ENCODE data around the gene CBX5.

DNA sequence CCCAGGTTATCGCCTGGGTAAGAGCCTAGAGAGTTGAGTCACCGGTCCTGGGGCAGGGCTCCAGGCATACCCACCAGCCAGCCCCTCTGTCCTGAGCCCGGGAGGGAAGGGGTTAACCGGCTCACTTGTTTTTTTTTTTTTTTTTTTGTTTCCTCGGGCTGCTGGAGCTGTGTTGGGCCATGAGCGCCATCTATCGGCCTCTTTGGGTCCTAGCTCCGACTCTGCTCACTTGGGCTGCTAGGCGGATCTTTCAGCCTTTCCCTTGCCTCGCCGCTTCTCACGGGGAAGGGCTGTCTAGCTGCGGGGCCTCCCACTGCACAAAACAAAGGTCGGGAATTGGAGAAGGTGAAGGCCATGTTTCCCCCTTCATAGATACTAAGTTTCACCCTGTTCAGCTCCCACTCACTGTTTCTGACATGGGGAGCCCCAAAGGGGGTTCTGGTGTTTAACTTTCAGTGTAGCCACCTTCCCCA is 88.3 kb downstream of the CBX5 start:
- no peak for TF ChIP-seq ZNF41 (CRISPR knock-in tag; conservative IDR thresholded peaks at IDR 0.05)
- TF ChIP-seq, protein P1, sequence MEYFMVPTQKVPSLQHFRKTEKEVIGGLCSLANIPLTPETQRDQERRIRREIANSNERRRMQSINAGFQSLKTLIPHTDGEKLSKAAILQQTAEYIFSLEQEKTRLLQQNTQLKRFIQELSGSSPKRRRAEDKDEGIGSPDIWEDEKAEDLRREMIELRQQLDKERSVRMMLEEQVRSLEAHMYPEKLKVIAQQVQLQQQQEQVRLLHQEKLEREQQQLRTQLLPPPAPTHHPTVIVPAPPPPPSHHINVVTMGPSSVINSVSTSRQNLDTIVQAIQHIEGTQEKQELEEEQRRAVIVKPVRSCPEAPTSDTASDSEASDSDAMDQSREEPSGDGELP (CRISPR knock-in tag; IDR thresholded peaks at IDR 0.05; ENCODE audit: borderline replicate concordance), result 0 out of 2 replicates have a peak, but pooled peaks have one; percentile 11
- TF ChIP-seq KLF6 (CRISPR knock-in tag; IDR thresholded peaks at IDR 0.05; ENCODE audit: borderline replicate concordance), result no peak
- TF ChIP-seq, protein P2, sequence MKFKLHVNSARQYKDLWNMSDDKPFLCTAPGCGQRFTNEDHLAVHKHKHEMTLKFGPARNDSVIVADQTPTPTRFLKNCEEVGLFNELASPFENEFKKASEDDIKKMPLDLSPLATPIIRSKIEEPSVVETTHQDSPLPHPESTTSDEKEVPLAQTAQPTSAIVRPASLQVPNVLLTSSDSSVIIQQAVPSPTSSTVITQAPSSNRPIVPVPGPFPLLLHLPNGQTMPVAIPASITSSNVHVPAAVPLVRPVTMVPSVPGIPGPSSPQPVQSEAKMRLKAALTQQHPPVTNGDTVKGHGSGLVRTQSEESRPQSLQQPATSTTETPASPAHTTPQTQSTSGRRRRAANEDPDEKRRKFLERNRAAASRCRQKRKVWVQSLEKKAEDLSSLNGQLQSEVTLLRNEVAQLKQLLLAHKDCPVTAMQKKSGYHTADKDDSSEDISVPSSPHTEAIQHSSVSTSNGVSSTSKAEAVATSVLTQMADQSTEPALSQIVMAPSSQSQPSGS (CRISPR knock-in tag; IDR thresholded peaks at IDR 0.05), result no peak
